Aorta (tissue), 5 donors: ENCODE results near the gene SPACA9. TPM values are rescaled to one million over a fixed set of nuclear protein-coding genes. Genes with fewer than 3 reads are reported as not detected.

Experiments
- ATAC-seq: fragments of 200-7000 bp; cut with Tn5 transposase; one replicate; pipeline ENCODE4 v1.9.1; 2022; ENCODE audit warnings: moderate library complexity; ENCODE audit not compliant: low FRiP score
- DNase-seq, 2 donors: peaks; one replicate each; pipeline ENCODE4 v3.0.0-alpha.2; 2020
- H3K27ac ChIP-seq, 2 donors: one replicate each; pipeline ENCODE4 v1.5.1; 2013; ENCODE audit warnings: low read length in 2 of 2, mild to moderate bottlenecking in 2 of 2, moderate library complexity in 2 of 2, control low read depth in 1 of 2, inconsistent platforms in 1 of 2, low read depth in 1 of 2
- H3K27me3 ChIP-seq, 2 donors: one replicate each; pipeline ENCODE4 v1.6.1; 2013; ENCODE audit warnings: control low read depth in 1 of 2, low read length in 1 of 2, mild to moderate bottlenecking in 1 of 2, moderate library complexity in 1 of 2; ENCODE audit not compliant: insufficient read depth in 2 of 2, control insufficient read depth in 1 of 2
- H3K36me3 ChIP-seq, 2 donors: one replicate each; pipeline ENCODE4 v1.6.1; 2013; ENCODE audit warnings: control low read depth in 1 of 2, low read length in 1 of 2, mild to moderate bottlenecking in 1 of 2; ENCODE audit not compliant: insufficient read depth in 2 of 2, control insufficient read depth in 1 of 2
- H3K4me1 ChIP-seq, 2 donors: one replicate each; pipeline ENCODE4 v1.6.1; 2013; ENCODE audit warnings: low read length in 2 of 2, control low read depth in 1 of 2, mild to moderate bottlenecking in 1 of 2, moderate library complexity in 1 of 2; ENCODE audit not compliant: insufficient read depth in 2 of 2, control insufficient read depth in 1 of 2
- H3K4me3 ChIP-seq, 2 donors: one replicate each; pipeline ENCODE4 v1.5.1; 2013; ENCODE audit warnings: low read length in 2 of 2, control low read depth in 1 of 2, mild to moderate bottlenecking in 1 of 2
- H3K9me3 ChIP-seq: one replicate; pipeline ENCODE4 v1.6.1; 2013; ENCODE audit warnings: mild to moderate bottlenecking, low read length; ENCODE audit not compliant: control insufficient read depth
- WGBS, 2 donors: extraction: QIAGEN DNeasy Blood & Tissue Kit; methylation state at CpG; one replicate each; pipeline ENCODE4 v1.1.7; 2013; 5-methylcytosine and 5-hydroxymethylcytosine counted together
- intact Hi-C, 2 donors: fragments of 100-400 bp; cut with DNase I; formaldehyde crosslinking; loops; one replicate each; pipeline versions ENCODE4 v1.14.2 to v1.15.0; 2022
- long read RNA-seq, 2 donors: library from polyadenylated mRNA; unstranded; transcript quantifications; one replicate each; pipeline ENCODE4 v2.0.0, GENCODE V29; 2020 to 2021
- polyA plus RNA-seq, 2 donors: library from polyadenylated mRNA; stranded (reverse); fragments of 200-250 nt; gene quantifications; one replicate each; pipeline ENCODE4 v1.2.3, GENCODE V29; 2013
- total RNA-seq, 2 donors: library from RNA; stranded (reverse); fragmentation: NEBNext Ultra II Directional; extraction: Animal tissue kit (Norgen Biotek cat#: 25700); gene quantifications; one replicate each; pipeline ENCODE4 v1.2.1, GENCODE V29; 2021
- donor health status: healthy with polysubstance abuse.
- donor health status: Bipolar disorder and iron deficiency.
- donor health status: DM: no; HTN: no; CAD: no.
- donor health status: DM: no; HTN: no; CAD: no.
- donor health status: DM: yes; HTN: yes; CAD: no.

The SPACA9 gene
- total RNA-seq (1 to 10 TPM; 2.3 to 5.5 TPM), polyA plus RNA-seq (1 to 10 TPM; 4.6 to 7.9 TPM)
- long read RNA-seq, donor 1, transcript SPACA9-203 (4 exons, 2,536 nt) = major isoform, 11 of 13 reads
- long read RNA-seq, donor 1, partial matches to known transcripts = 0 of 13 reads
- long read RNA-seq, donor 1, other reads (novel, unspliced or antisense) = 1 of 13 reads
- long read RNA-seq, donor 2, partial matches to known transcripts = 1 of 2 reads
- long read RNA-seq, donor 2, other reads (novel, unspliced or antisense) = 1 of 2 reads

- peak; percentile 90 for ATAC-seq
- DNase-seq = peak; percentile 81 to 94
- intact Hi-C loops = loop anchor here (1.0 to 5.0 kb wide), 2 partner anchors 63 to 209 kb away; partner anchors contain the start of genes GTF3C4 (in 1 of the 2) and TSC1 (in 1 of the 2)
- Histone ChIP-seq H3K4me3 (peak within 1 kb of the TSS; percentile 71), H3K27me3 (no peaks in the 10 kb centered on the region), H3K36me3 (no peaks in the 10 kb centered on the region), H3K27ac (peak within 1 kb of the TSS in 1 of 2 donors; percentile 11), H3K4me1 (no peaks in the 10 kb centered on the region), H3K9me3 (no peaks in the 10 kb centered on the region)
- 5 to 6% methylated on average over 34 to 42 of the region's 42 CpGs for WGBS, 2 donors
Measured at GRCh38 chr9:132878695-132879456, at the start of gene SPACA9. Gene SPACA9, plus strand, starts transcription at chr9:132878898. Its CDS starts 5,050 bp downstream, at chr9:132883948.

GRCh38 chr9:132832171-132832881 is 46.4 kb upstream of the SPACA9 start:
- WGBS, 2 donors = 43 to 49% methylated on average over 9 of the region's 9 CpGs
- DNase-seq (peak in 1 of 2 donors; percentile 6), ATAC-seq (no peak)
- no peaks in the 10 kb centered on the region for H3K27me3 ChIP-seq
- no peaks in the 10 kb centered on the region for H3K4me1 ChIP-seq
- intact Hi-C loops = no loop called here
- H3K4me3 ChIP-seq = no peak overlapping the region
- no peaks in the 10 kb centered on the region for H3K36me3 ChIP-seq
- no peak overlapping the region for H3K27ac ChIP-seq
- no peaks in the 10 kb centered on the region for H3K9me3 ChIP-seq

- peak in 1 of 2 donors; percentile 22 for DNase-seq
- intact Hi-C loops = no loop called here
- 47 to 49% methylated on average over 24 of the region's 24 CpGs for WGBS, 2 donors
- Histone ChIP-seq H3K4me1 (no peaks in the 10 kb centered on the region), H3K27me3 (no peaks in the 10 kb centered on the region), H3K27ac (no peak overlapping the region), H3K36me3 (no peaks in the 10 kb centered on the region), H3K4me3 (no peak overlapping the region), H3K9me3 (no peaks in the 10 kb centered on the region)
- no peak for ATAC-seq
Measured at GRCh38 chr9:132833550-132834121, 45.1 kb upstream of the SPACA9 start.

GRCh38 chr9:132834343-132834742 is 44.4 kb upstream of the SPACA9 start:
- H3K4me3 ChIP-seq = no peak overlapping the region

GRCh38 chr9:132837501-132838286 is 41.0 kb upstream of the SPACA9 start:
- WGBS, 2 donors = 76 to 79% methylated on average over 16 of the region's 16 CpGs
- H3K27me3 ChIP-seq = no peaks in the 10 kb centered on the region
- no peak overlapping the region for H3K4me3 ChIP-seq
- ATAC-seq (no peak), DNase-seq (peak in 1 of 2 donors; percentile 45)
- H3K9me3 ChIP-seq = no peaks in the 10 kb centered on the region
- no peak overlapping the region for H3K27ac ChIP-seq
- H3K4me1 ChIP-seq = no peaks in the 10 kb centered on the region
- intact Hi-C loops = no loop called here
- H3K36me3 ChIP-seq = no peaks in the 10 kb centered on the region

More at GRCh38 chr9:132834343-132834742, 44.4 kb upstream of the SPACA9 start:
- H3K9me3 ChIP-seq = no peaks in the 10 kb centered on the region
- no peaks in the 10 kb centered on the region for H3K4me1 ChIP-seq
- intact Hi-C loops = no loop called here
- DNase-seq = peak in 1 of 2 donors; percentile 11
- H3K36me3 ChIP-seq = no peaks in the 10 kb centered on the region
- no peak overlapping the region for H3K27ac ChIP-seq
- H3K27me3 ChIP-seq = no peaks in the 10 kb centered on the region
- 75 to 82% methylated on average over 7 of the region's 7 CpGs for WGBS, 2 donors
- ATAC-seq = no peak

- intact Hi-C loops = no loop called here
- DNase-seq = peak in 1 of 2 donors; percentile 44
Measured at GRCh38 chr9:132838291-132838690, 40.4 kb upstream of the SPACA9 start.

GRCh38 chr9:132840980-132841379 is 37.7 kb upstream of the SPACA9 start:
- Histone ChIP-seq H3K27ac (no peak overlapping the region), H3K36me3 (no peaks in the 10 kb centered on the region), H3K4me3 (no peak overlapping the region), H3K9me3 (no peaks in the 10 kb centered on the region), H3K4me1 (no peaks in the 10 kb centered on the region), H3K27me3 (no peaks in the 10 kb centered on the region)
- ATAC-seq = no peak
- intact Hi-C loops = no loop called here
- DNase-seq = peak in 1 of 2 donors; percentile 52
- WGBS, 2 donors = 65 to 68% methylated on average over 13 of the region's 13 CpGs

More at GRCh38 chr9:132838291-132838690, 40.4 kb upstream of the SPACA9 start:
- Histone ChIP-seq H3K9me3 (no peaks in the 10 kb centered on the region), H3K27ac (no peak overlapping the region), H3K36me3 (no peaks in the 10 kb centered on the region), H3K4me1 (no peaks in the 10 kb centered on the region), H3K4me3 (no peak overlapping the region), H3K27me3 (no peaks in the 10 kb centered on the region)
- ATAC-seq = no peak
- 81 to 82% methylated on average over 4 of the region's 4 CpGs for WGBS, 2 donors
